GM12878 (cell line): Measurements from ENCODE around the gene PRRC2B. TPM values are rescaled to one million over a fixed set of nuclear protein-coding genes. Genes with fewer than 3 reads are reported as not detected.

Experiments
- ATAC-seq: fragments of 200-7000 bp; cut with Tn5 transposase; 3 replicates; pipeline ENCODE4 v1.9.1; 2020; ENCODE audit warnings: mild to moderate bottlenecking, moderate library complexity
- BruUV-seq: library from RNA; stranded (reverse); fragments of 400-500 nt; replicated peaks from 2 replicates; lab custom pipeline; 2021; lab: Mats Ljungman, UMichigan
- CTCF ChIA-PET: fragments of 300-600 bp; sonication (Branson Sonifier 250); formaldehyde crosslinking; extraction: SDS; loops from one replicate; lab custom pipeline; 2021; ENCODE audit warnings: inconsistent platforms; lab: Yijun Ruan, JAX
- POLR2A ChIA-PET: fragments of 350-600 bp; formaldehyde crosslinking; extraction: SDS; loops from one replicate; lab custom pipeline; 2021; ENCODE audit warnings: inconsistent platforms; lab: Charles Lee
- RAD21 ChIA-PET: fragments of 300-600 bp; sonication (Branson Sonifier 250); formaldehyde crosslinking; loops from one replicate; lab custom pipeline; 2023; ENCODE audit warnings: antibody characterized with exemption; ENCODE audit not compliant: unreplicated experiment; lab: Charles Lee
- SMC1A ChIA-PET: fragments of 300-600 bp; sonication (Branson Sonifier 250); formaldehyde crosslinking; loops from one replicate; lab custom pipeline; 2023; ENCODE audit not compliant: unreplicated experiment, uncharacterized antibody; lab: Charles Lee
- DNase-seq: peaks from one replicate; pipeline ENCODE4 v3.0.0-alpha.2; 2011; ENCODE audit warnings: low read depth, low spot score
- FAIRE-seq: peaks from 3 replicates; lab custom pipeline; 2011; peaks lifted over from hg19 to GRCh38; lab: Jason Lieb, UNC
- H2AFZ ChIP-seq: 2 replicates; pipeline ENCODE4 v1.6.0; 2011; ENCODE audit warnings: low read depth, low read length, control low read depth; ENCODE audit not compliant: control insufficient read depth
- H3K27ac ChIP-seq: 2 replicates; pipeline ENCODE4 v1.5.1; 2011; ENCODE audit warnings: control low read depth; ENCODE audit not compliant: control insufficient read depth, insufficient read depth
- H3K27me3 ChIP-seq, 2 experiments: replicated peaks in 1 of 2; 2 replicates each; pipeline versions ENCODE4 v1.6.0 to v1.6.1; 2011; ENCODE audit warnings: low read length in 1 of 2; ENCODE audit not compliant: control insufficient read depth in 2 of 2, insufficient read depth in 2 of 2
- H3K36me3 ChIP-seq, 2 experiments: 2 replicates each; pipeline ENCODE4 v1.5.1; 2011; ENCODE audit warnings: low read length in 1 of 2; ENCODE audit not compliant: control insufficient read depth in 2 of 2, insufficient read depth in 2 of 2
- H3K4me1 ChIP-seq: 2 replicates; pipeline ENCODE4 v1.6.1; 2011; ENCODE audit warnings: mild to moderate bottlenecking, low read length, moderate library complexity, mixed read lengths; ENCODE audit not compliant: control insufficient read depth, insufficient read depth
- H3K4me2 ChIP-seq: 2 replicates; pipeline ENCODE4 v1.6.0; 2011; ENCODE audit warnings: control low read depth; ENCODE audit not compliant: control insufficient read depth, insufficient read depth
- H3K4me3 ChIP-seq: fragments of 200-600 bp; sonication (generic); 2 replicates; pipeline ENCODE4 v1.5.1; 2016
- H3K79me2 ChIP-seq: 2 replicates; pipeline ENCODE4 v1.6.0; 2011; ENCODE audit warnings: low read length; ENCODE audit not compliant: control insufficient read depth, insufficient read depth
- H3K9ac ChIP-seq: 2 replicates; pipeline ENCODE4 v1.8.0; 2011; ENCODE audit warnings: low read length, control low read depth, mixed read lengths; ENCODE audit not compliant: control insufficient read depth, insufficient read depth
- H3K9me3 ChIP-seq: replicated peaks from 3 replicates; pipeline ENCODE4 v1.5.1; 2011; ENCODE audit warnings: mild to moderate bottlenecking, low read length; ENCODE audit not compliant: control insufficient read depth, insufficient read depth
- H4K20me1 ChIP-seq: 2 replicates; pipeline ENCODE4 v1.6.0; 2011; ENCODE audit not compliant: control insufficient read depth, insufficient read depth
- ASH2L ChIP-seq: fragments of 300-600, 200-600 bp; sonication (generic); IDR thresholded peaks from 2 replicates; pipeline ENCODE4 v1.6.1; 2017; ENCODE audit warnings: low read depth, mild to moderate bottlenecking, borderline replicate concordance
- BACH1 ChIP-seq: fragments of 450-650 bp; IDR thresholded peaks from 2 replicates; pipeline ENCODE4 v1.6.1; 2017; ENCODE audit warnings: mild to moderate bottlenecking, borderline replicate concordance
- BHLHE40 ChIP-seq, 2 experiments: fragments of 450-650 bp in 1 of 2; IDR thresholded peaks; 2 replicates each; pipeline ENCODE4 v1.6.1; 2011 to 2017; ENCODE audit warnings: low read depth in 2 of 2, borderline replicate concordance in 1 of 2, improper control_type of control experiment in 1 of 2, low read length in 1 of 2, mild to moderate bottlenecking in 1 of 2
- CHD4 ChIP-seq: fragments of 200-600 bp; sonication (generic); IDR thresholded peaks from 2 replicates; pipeline ENCODE4 v1.6.1; 2016; ENCODE audit warnings: mild to moderate bottlenecking
- CREM ChIP-seq: IDR thresholded peaks from 2 replicates; pipeline ENCODE4 v1.6.1; 2014; ENCODE audit warnings: antibody characterized with exemption, low read depth
- EP300 ChIP-seq, 2 experiments: fragments of 150-350 bp in 1 of 2; IDR thresholded peaks; 2 replicates each; pipeline ENCODE4 v1.6.1; 2011 to 2012; ENCODE audit warnings: low read depth in 2 of 2, low read length in 2 of 2, borderline replicate concordance in 1 of 2, improper control_type of control experiment in 1 of 2, inconsistent platforms in 1 of 2; ENCODE audit not compliant: control insufficient read depth in 1 of 2
- HCFC1 ChIP-seq: fragments of 150-350 bp; IDR thresholded peaks from 2 replicates; pipeline ENCODE4 v1.6.1; 2014; ENCODE audit warnings: low read length
- IKZF2 ChIP-seq, 2 experiments: fragments of 450-650 bp; IDR thresholded peaks; 2 replicates each; pipeline ENCODE4 v1.6.1; 2017; ENCODE audit warnings: mild to moderate bottlenecking in 2 of 2, moderate library complexity in 2 of 2
- IRF4 ChIP-seq: IDR thresholded peaks from 2 replicates; pipeline ENCODE4 v1.6.1; 2011; ENCODE audit warnings: low read depth, low read length
- MTA2 ChIP-seq: fragments of 450-650 bp; IDR thresholded peaks from 2 replicates; pipeline ENCODE4 v1.6.1; 2016; ENCODE audit warnings: low read depth, mild to moderate bottlenecking, moderate library complexity
- NR2F1 ChIP-seq: fragments of 450-650 bp; conservative IDR thresholded peaks from 2 replicates; pipeline ENCODE4 v1.6.1; 2017; ENCODE audit warnings: mild to moderate bottlenecking
- PAX5 ChIP-seq: IDR thresholded peaks from 2 replicates; pipeline ENCODE4 v1.6.1; 2011; ENCODE audit warnings: low read depth, low read length, borderline replicate concordance
- POLR2AphosphoS5 ChIP-seq: IDR thresholded peaks from 2 replicates; pipeline ENCODE4 v1.6.1; 2011; ENCODE audit warnings: mild to moderate bottlenecking, low read length, inconsistent platforms
- RB1 ChIP-seq: fragments of 450-650 bp; formaldehyde crosslinking; IDR thresholded peaks from 2 replicates; pipeline ENCODE4 v1.6.1; 2017; ENCODE audit warnings: mild to moderate bottlenecking, borderline replicate concordance
- RFX5 ChIP-seq: IDR thresholded peaks from 2 replicates; pipeline ENCODE4 v1.6.1; 2011; ENCODE audit warnings: low read depth, low read length, improper control_type of control experiment
- RUNX3 ChIP-seq: IDR thresholded peaks from 2 replicates; pipeline ENCODE4 v1.6.1; 2012; ENCODE audit warnings: low read length, inconsistent platforms
- SPI1 ChIP-seq: IDR thresholded peaks from 2 replicates; pipeline ENCODE4 v1.6.1; 2011; ENCODE audit warnings: low read depth, mild to moderate bottlenecking, low read length, moderate library complexity, borderline replicate concordance; ENCODE audit not compliant: insufficient read depth
- SUPT20H ChIP-seq: IDR thresholded peaks from 2 replicates; pipeline ENCODE4 v1.6.1; 2011; ENCODE audit warnings: low read depth, mild to moderate bottlenecking, low read length, moderate library complexity, borderline replicate concordance; ENCODE audit not compliant: control insufficient read depth
- SUZ12 ChIP-seq: fragments of 200-600 bp; sonication (generic); IDR thresholded peaks from one replicate; pipeline ENCODE4 v1.6.1; 2018; ENCODE audit warnings: antibody characterized with exemption, mild to moderate bottlenecking; ENCODE audit not compliant: unreplicated experiment
- TCF7 ChIP-seq: IDR thresholded peaks from 2 replicates; pipeline ENCODE4 v1.6.1; 2014; ENCODE audit warnings: antibody characterized with exemption, borderline replicate concordance
- YY1 ChIP-seq: IDR thresholded peaks from 2 replicates; pipeline ENCODE4 v1.6.1; 2011; ENCODE audit warnings: low read depth, mild to moderate bottlenecking, low read length
- ZNF384 ChIP-seq: IDR thresholded peaks from 2 replicates; pipeline ENCODE4 v1.6.1; 2012; ENCODE audit warnings: low read depth, mild to moderate bottlenecking, low read length, improper control_type of control experiment, borderline replicate concordance
- WGBS: methylation state at CpG from one replicate; pipeline ENCODE4 v1.1.6; 2016; ENCODE audit warnings: low lambda C conversion rate; ENCODE audit not compliant: insufficient replicate concordance, insufficient coverage; ENCODE audit errors: missing lambda C conversion rate; 5-methylcytosine and 5-hydroxymethylcytosine counted together
- in situ Hi-C: fragments of 300-500 bp; cut with MboI; formaldehyde crosslinking; loops from 9 replicates; pipeline ENCODE4 v1.14.3; 2018; ENCODE audit warnings: mixed read lengths
- intact Hi-C: fragments of 100-400 bp; cut with micrococcal nuclease; formaldehyde crosslinking; loops from one replicate; pipeline ENCODE4 v1.14.2; 2022; ENCODE audit not compliant: unreplicated experiment
- polyA plus RNA-seq, 11 experiments: library from polyadenylated mRNA; depleted of rRNA in 4 of 11; unstranded in 6 of 11; stranded (reverse) in 5 of 11; fragments of >200 nt; fragmentation: Nextera tagmentation in 4 of 11; fragmentation: Illumina TruSeq in 1 of 11; extraction: Ambion mirVana in 4 of 11; extraction: Trizol in 1 of 11; gene quantifications; 1 replicate in 1 of 11; 2 replicates in 10 of 11; pipeline versions ENCODE4 v1.2.1 to v1.2.3, GENCODE V29; 2011 to 2016; ENCODE audit warnings: inconsistent platforms in 2 of 11, missing spikeins in 2 of 11, low read depth in 1 of 11
- total RNA-seq, 4 experiments: library from RNA; depleted of rRNA in 3 of 4; stranded (reverse); fragments of >200 nt in 3 of 4; fragmentation: Illumina TruSeq in 1 of 4; extraction: Trizol in 1 of 4; gene quantifications; 2 replicates each; pipeline versions ENCODE4 v1.2.1 to v1.2.3, GENCODE V29; 2013 to 2021

Gene PRRC2B
- total and polyA plus RNA-seq, 10 of the 15 experiments (the other 5 are each of a cell fraction or from before 2014, with no cell fraction given): 0.84 to 155 (median 28.7) TPM

DNA sequence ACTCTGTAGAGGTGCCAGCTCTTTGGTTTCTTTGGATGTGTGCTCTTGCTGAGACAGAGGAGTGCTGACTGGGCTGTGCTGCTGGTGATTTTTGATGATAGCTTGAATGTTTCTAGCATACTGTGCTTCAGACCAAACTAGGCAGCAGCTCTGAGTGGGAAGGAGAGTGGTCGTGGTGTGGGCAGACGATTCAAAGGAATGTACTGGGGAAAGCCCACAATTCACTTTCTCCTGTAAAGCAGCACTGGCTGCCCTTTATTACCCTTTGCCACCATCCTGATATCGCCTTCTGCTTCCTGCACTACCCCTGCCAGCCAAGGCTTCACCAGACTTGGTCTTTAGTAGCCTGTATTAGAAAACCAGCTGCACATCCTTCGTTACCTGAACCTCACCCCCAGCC lies 45.3 kb downstream of the PRRC2B start:
- CTCF ChIA-PET: interaction anchor here (0.7 to 0.9 kb wide), 2 partner anchors 90 to 325 kb away, joined by 3 to 4 read pairs; no protein-coding TSS in a partner anchor

DNA sequence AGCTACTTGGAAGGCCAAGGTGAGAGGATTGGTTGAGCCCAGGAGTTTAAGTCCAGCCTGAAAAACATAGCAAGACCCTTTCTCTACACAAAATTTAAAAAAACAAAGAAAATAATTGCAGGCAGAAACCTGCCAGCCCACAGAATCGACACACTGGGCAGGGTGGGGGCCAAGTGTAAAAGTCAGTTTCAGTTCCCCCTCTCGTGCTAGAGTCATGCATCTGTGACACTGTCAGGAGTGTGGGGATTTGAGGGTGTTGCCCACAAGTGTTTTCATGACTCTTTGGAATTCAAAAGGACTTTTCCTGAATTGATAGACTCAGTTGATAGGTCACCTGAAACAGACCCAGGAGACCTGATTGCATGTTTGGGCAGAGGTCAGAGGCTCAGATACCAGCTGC lies 47.6 kb downstream of the PRRC2B start:
- no peaks in the 10 kb centered on the region for H3K27me3 ChIP-seq
- SMC1A ChIA-PET: no interaction called here
- peaks cover 7% of the 10 kb centered on the region; the same call in 1 of the 2 replicates for H3K4me1 ChIP-seq
- FAIRE-seq (peak; percentile 31), ATAC-seq (peak; percentile 81), DNase-seq (no peak)
- no peak overlapping the region for H2AFZ ChIP-seq
- no peaks in the 10 kb centered on the region for H4K20me1 ChIP-seq
- H3K79me2 ChIP-seq: no peaks in the 10 kb centered on the region
- 0% methylated on average over 2 of the region's 2 CpGs for WGBS
- no peak overlapping the region for H3K27ac ChIP-seq
- H3K9ac ChIP-seq: no peak overlapping the region
- peaks cover 46 to 53% of the 10 kb centered on the region in 2 experiments for H3K36me3 ChIP-seq
- TSS peak; percentile 29 for BruUV-seq
- CTCF ChIA-PET: interaction anchor here (1.0 kb wide), 1 partner anchor 69 kb away, joined by 3 read pairs; no protein-coding TSS in a partner anchor
- in situ Hi-C loops (no loop called here), intact Hi-C loops (no loop called here)
- no peak overlapping the region for H3K4me2 ChIP-seq
- no peaks in the 10 kb centered on the region for H3K9me3 ChIP-seq
- no peak overlapping the region for H3K4me3 ChIP-seq
- POLR2A ChIA-PET: no interaction called here
- RAD21 ChIA-PET: no interaction called here
- TF ChIP-seq BACH1 (no peak), PAX5 (peak; percentile 55; the same call in 1 of the 2 replicates), POLR2AphosphoS5 (no peak), RUNX3 (peak; percentile 20; the same call in 1 of the 2 replicates), HCFC1 (no peak), EP300 (IDR thresholded peaks at IDR 0.05; ENCODE audit: borderline replicate concordance in 1 of 2, control insufficient read depth in 1 of 2, low read depth in 2 of 2, low read length in 2 of 2) (peak in 1 of 2 experiments; percentile 19; a peak in 1 of 4 replicates), YY1 (no peak), IRF4 (peak; percentile 66; the same call in 1 of the 2 replicates), CREM (no peak), BHLHE40 (IDR thresholded peaks at IDR 0.05; ENCODE audit: borderline replicate concordance in 1 of 2, low read depth in 2 of 2, low read length in 1 of 2) (peak; percentile 74 to 77), IKZF2 (IDR thresholded peaks at IDR 0.05) (peak; percentile 50 to 58; a peak in 2 of 4 replicates), MTA2 (peak; percentile 40; the same call in 1 of the 2 replicates), ASH2L (no peak), RFX5 (no peak), ZNF384 (0 out of 2 replicates have a peak, but pooled peaks have one; percentile 17), SUZ12 (no peak), NR2F1 (0 out of 2 replicates have a peak, but pooled peaks have one; percentile 23), SPI1 (peak; percentile 78)

More for the DNA sequence above, 45.3 kb downstream of the PRRC2B start:
- H2AFZ ChIP-seq: no peak overlapping the region
- no peaks in the 10 kb centered on the region for H3K27me3 ChIP-seq
- H3K9me3 ChIP-seq: no peaks in the 10 kb centered on the region
- 76% methylated on average over 4 of the region's 4 CpGs for WGBS
- H3K9ac ChIP-seq: no peak overlapping the region
- ChIA-PET SMC1A (interaction anchor here (0.7 kb wide), 1 partner anchor 781 kb away, joined by 3 read pairs; no protein-coding TSS in a partner anchor), POLR2A (interaction anchor here (0.7 kb wide), 1 partner anchor 12 kb away, joined by 4 read pairs; no protein-coding TSS in a partner anchor)
- H3K27ac ChIP-seq: no peak overlapping the region
- ATAC-seq: no peak
- H4K20me1 ChIP-seq: no peaks in the 10 kb centered on the region; the same call in 1 of the 2 replicates
- TF ChIP-seq CHD4: no peak
- TF ChIP-seq RB1: no peak
- TF ChIP-seq SUPT20H: no peak
- no peak for TF ChIP-seq TCF7
- TF ChIP-seq, all 136 proteins: peak for 0
- no peak for FAIRE-seq
- Histone ChIP-seq H3K4me1 (peaks cover 7% of the 10 kb centered on the region; the same call in 1 of the 2 replicates), H3K4me3 (no peak overlapping the region), H3K4me2 (no peak overlapping the region), H3K36me3 (peaks cover 39 to 48% of the 10 kb centered on the region in 2 experiments), H3K79me2 (no peaks in the 10 kb centered on the region)
- no peak for DNase-seq
- RAD21 ChIA-PET: no interaction called here
- intact Hi-C loops (no loop called here), in situ Hi-C loops (no loop called here)
- BruUV-seq: no TSS peak
